Measurements from ENCODE around the gene VPS13D.

Gene VPS13D

DNA sequence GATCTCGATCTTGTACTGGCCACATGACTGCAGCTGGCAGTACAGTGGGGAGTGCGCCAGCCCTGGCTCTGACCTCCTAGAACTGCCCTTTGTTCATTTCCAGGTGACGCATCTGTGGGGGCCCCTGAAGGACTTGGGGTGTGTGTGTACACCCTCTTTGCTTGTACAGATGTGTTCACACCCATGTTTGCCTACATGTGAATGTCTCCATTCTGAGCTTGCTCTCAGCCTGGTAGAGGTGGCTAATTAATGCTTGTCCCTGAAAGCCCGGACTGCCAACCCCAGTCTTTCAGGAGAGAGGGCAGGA, 43.2 kb upstream of the VPS13D start:
- Histone ChIP-seq H3K27me3 (ENCODE audit: insufficient read depth, low read length, poor library complexity) (no peaks in the 10 kb centered on the region), H3K9ac (ENCODE audit: low read depth, low read length) (no peak overlapping the region), H3K79me2 (ENCODE audit: insufficient read depth, low read length) (no peaks in the 10 kb centered on the region), H2AFZ (ENCODE audit: low read depth, low read length) (no peak overlapping the region), H4K20me1 (ENCODE audit: insufficient read depth, low read length) (peaks cover 3% of the 10 kb centered on the region; the same call in 1 of the 2 replicates), H3K4me1 (ENCODE audit: insufficient read depth, low read length) (no peaks in the 10 kb centered on the region), H3K27ac (ENCODE audit: low read length) (no peak overlapping the region), H3K9me3 (ENCODE audit: insufficient read depth, low read length, severe bottlenecking) (no peaks in the 10 kb centered on the region), H3K36me3 (ENCODE audit: insufficient read depth, low read length) (no peaks in the 10 kb centered on the region), H3K4me2 (ENCODE audit: insufficient read depth, low read length) (no peak overlapping the region), H3K4me3 (ENCODE audit: low read depth in 1 of 2, low read length in 2 of 2) (no peak overlapping the region)
- TF ChIP-seq EZH2 (IDR thresholded peaks at IDR 0.05; ENCODE audit: borderline replicate concordance, low read depth, low read length, severe bottlenecking), result no peak
- TF ChIP-seq, protein P1, sequence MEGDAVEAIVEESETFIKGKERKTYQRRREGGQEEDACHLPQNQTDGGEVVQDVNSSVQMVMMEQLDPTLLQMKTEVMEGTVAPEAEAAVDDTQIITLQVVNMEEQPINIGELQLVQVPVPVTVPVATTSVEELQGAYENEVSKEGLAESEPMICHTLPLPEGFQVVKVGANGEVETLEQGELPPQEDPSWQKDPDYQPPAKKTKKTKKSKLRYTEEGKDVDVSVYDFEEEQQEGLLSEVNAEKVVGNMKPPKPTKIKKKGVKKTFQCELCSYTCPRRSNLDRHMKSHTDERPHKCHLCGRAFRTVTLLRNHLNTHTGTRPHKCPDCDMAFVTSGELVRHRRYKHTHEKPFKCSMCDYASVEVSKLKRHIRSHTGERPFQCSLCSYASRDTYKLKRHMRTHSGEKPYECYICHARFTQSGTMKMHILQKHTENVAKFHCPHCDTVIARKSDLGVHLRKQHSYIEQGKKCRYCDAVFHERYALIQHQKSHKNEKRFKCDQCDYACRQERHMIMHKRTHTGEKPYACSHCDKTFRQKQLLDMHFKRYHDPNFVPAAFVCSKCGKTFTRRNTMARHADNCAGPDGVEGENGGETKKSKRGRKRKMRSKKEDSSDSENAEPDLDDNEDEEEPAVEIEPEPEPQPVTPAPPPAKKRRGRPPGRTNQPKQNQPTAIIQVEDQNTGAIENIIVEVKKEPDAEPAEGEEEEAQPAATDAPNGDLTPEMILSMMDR (IDR thresholded peaks at IDR 0.05; ENCODE audit: borderline replicate concordance, extremely low read depth, low read length, poor library complexity, severe bottlenecking), result no peak
- DNase-seq (no peak), ATAC-seq (ENCODE audit: insufficient read depth, low read depth) (no peak)

DNA sequence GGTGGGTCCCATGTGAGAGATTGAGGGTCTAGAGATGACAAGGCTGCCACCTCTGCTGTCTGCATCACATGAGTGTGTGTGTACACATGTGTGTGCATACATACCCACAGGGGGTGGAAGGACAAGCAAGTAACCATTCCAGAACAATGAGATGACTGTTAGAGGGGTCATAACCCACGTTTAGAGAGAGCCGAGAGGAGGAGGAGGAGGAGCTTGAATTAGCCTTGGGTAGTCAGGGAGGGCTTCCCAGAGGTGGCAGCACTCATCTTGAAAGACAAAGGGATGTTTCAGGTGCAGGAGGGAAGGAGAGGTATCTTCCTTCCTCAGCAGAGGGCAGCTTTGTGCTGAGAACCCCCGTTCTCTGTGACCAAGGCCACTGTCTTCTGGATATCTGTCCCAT, 41.7 kb upstream of the VPS13D start:
- no peaks in the 10 kb centered on the region for H3K4me1 ChIP-seq (ENCODE audit: insufficient read depth, low read length)
- H3K9me3 ChIP-seq (ENCODE audit: insufficient read depth, low read length, severe bottlenecking), result no peaks in the 10 kb centered on the region
- no peaks in the 10 kb centered on the region for H3K36me3 ChIP-seq (ENCODE audit: insufficient read depth, low read length)
- TF ChIP-seq, protein P1 (IDR thresholded peaks at IDR 0.05; ENCODE audit: borderline replicate concordance, extremely low read depth, low read length, poor library complexity, severe bottlenecking), result no peak
- TF ChIP-seq EZH2 (IDR thresholded peaks at IDR 0.05; ENCODE audit: borderline replicate concordance, low read depth, low read length, severe bottlenecking), result no peak
- no peak overlapping the region for H3K9ac ChIP-seq (ENCODE audit: low read depth, low read length)
- no peak overlapping the region for H3K4me3 ChIP-seq (ENCODE audit: low read depth in 1 of 2, low read length in 2 of 2)
- no peaks in the 10 kb centered on the region for H3K27me3 ChIP-seq (ENCODE audit: insufficient read depth, low read length, poor library complexity)
- H2AFZ ChIP-seq (ENCODE audit: low read depth, low read length), result no peak overlapping the region
- H3K4me2 ChIP-seq (ENCODE audit: insufficient read depth, low read length), result no peak overlapping the region
- H4K20me1 ChIP-seq (ENCODE audit: insufficient read depth, low read length), result no peaks in the 10 kb centered on the region
- H3K27ac ChIP-seq (ENCODE audit: low read length), result no peak overlapping the region
- DNase-seq (no peak), ATAC-seq (ENCODE audit: insufficient read depth, low read depth) (no peak)
- H3K79me2 ChIP-seq (ENCODE audit: insufficient read depth, low read length), result no peaks in the 10 kb centered on the region

DNA sequence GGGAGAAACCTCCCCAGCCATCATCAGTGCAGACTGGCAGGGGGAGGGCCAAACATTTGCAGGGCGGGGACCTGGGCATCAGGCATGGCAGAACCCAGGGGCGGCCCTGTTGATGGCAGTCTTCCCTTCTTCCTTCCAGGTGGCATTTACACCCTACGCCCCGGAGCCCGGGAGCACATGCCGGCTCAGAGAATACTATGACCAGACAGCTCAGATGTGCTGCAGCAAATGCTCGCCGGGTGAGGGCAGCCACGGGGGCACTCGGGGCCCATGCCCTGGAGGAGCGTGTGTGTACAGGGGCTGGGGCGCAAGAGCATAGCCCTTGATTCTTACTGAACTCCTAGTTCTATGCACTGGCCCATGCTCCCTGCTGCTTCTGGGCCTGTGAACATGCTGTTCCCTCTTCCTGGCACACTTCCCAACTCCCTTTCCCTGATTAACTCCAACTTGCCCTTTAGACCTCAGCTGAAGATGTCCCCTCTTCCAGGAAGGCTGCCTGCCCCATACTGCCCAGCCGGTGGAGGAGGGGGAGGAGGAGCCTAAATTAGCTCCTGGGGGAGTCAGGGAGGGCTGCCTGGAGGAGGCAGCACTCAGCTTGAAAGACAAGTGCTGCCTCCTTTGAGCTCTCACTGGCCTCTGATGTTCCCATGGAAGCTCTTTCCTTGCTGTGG, 41.0 kb upstream of the VPS13D start:
- H3K9ac ChIP-seq (ENCODE audit: low read depth, low read length), result no peak overlapping the region
- H2AFZ ChIP-seq (ENCODE audit: low read depth, low read length), result no peak overlapping the region
- H3K27me3 ChIP-seq (ENCODE audit: insufficient read depth, low read length, poor library complexity), result no peaks in the 10 kb centered on the region
- TF ChIP-seq, protein P1 (IDR thresholded peaks at IDR 0.05; ENCODE audit: borderline replicate concordance, extremely low read depth, low read length, poor library complexity, severe bottlenecking), result no peak
- TF ChIP-seq EZH2 (IDR thresholded peaks at IDR 0.05; ENCODE audit: borderline replicate concordance, low read depth, low read length, severe bottlenecking), result no peak
- H3K9me3 ChIP-seq (ENCODE audit: insufficient read depth, low read length, severe bottlenecking), result no peaks in the 10 kb centered on the region
- DNase-seq (no peak), ATAC-seq (ENCODE audit: insufficient read depth, low read depth) (no peak)
- H3K27ac ChIP-seq (ENCODE audit: low read length), result no peak overlapping the region
- H3K4me3 ChIP-seq (ENCODE audit: low read depth in 1 of 2, low read length in 2 of 2), result no peak overlapping the region
- H3K79me2 ChIP-seq (ENCODE audit: insufficient read depth, low read length), result no peaks in the 10 kb centered on the region
- no peak overlapping the region for H3K4me2 ChIP-seq (ENCODE audit: insufficient read depth, low read length)
- H3K4me1 ChIP-seq (ENCODE audit: insufficient read depth, low read length), result no peaks in the 10 kb centered on the region
- H3K36me3 ChIP-seq (ENCODE audit: insufficient read depth, low read length), result no peaks in the 10 kb centered on the region
- no peaks in the 10 kb centered on the region for H4K20me1 ChIP-seq (ENCODE audit: insufficient read depth, low read length)

DNA sequence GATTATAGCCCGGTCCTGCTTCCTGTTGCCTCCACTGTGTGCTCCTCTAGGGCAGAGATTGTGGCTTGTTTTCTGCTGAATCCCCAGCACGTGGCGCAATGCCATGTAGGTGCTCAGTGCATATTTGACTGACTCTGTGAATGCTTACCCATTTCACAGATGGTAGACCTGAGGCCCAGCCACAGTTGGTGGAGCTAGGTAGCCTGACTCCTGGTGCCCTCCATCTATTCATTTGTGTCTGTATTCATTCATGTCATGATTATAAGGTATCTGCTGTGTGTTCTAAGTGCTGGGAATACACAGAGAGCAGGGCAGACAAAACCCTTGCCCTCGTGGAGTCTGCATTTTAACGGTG, 40.5 kb upstream of the VPS13D start:
- Histone ChIP-seq H3K9me3 (ENCODE audit: insufficient read depth, low read length, severe bottlenecking) (no peaks in the 10 kb centered on the region), H3K27ac (ENCODE audit: low read length) (no peak overlapping the region), H3K27me3 (ENCODE audit: insufficient read depth, low read length, poor library complexity) (no peaks in the 10 kb centered on the region), H4K20me1 (ENCODE audit: insufficient read depth, low read length) (no peaks in the 10 kb centered on the region), H3K36me3 (ENCODE audit: insufficient read depth, low read length) (no peaks in the 10 kb centered on the region), H3K4me2 (ENCODE audit: insufficient read depth, low read length) (no peak overlapping the region), H3K79me2 (ENCODE audit: insufficient read depth, low read length) (no peaks in the 10 kb centered on the region), H2AFZ (ENCODE audit: low read depth, low read length) (no peak overlapping the region), H3K4me3 (ENCODE audit: low read depth in 1 of 2, low read length in 2 of 2) (no peak overlapping the region), H3K4me1 (ENCODE audit: insufficient read depth, low read length) (no peaks in the 10 kb centered on the region), H3K9ac (ENCODE audit: low read depth, low read length) (no peak overlapping the region)
- ATAC-seq (ENCODE audit: insufficient read depth, low read depth), result no peak
- TF ChIP-seq, protein P1 (IDR thresholded peaks at IDR 0.05; ENCODE audit: borderline replicate concordance, extremely low read depth, low read length, poor library complexity, severe bottlenecking), result no peak
- no peak for TF ChIP-seq EZH2 (IDR thresholded peaks at IDR 0.05; ENCODE audit: borderline replicate concordance, low read depth, low read length, severe bottlenecking)
- no peak for DNase-seq
